A549 (cell line): Measurements from ENCODE around the gene HCN2. TPM values are rescaled to one million over a fixed set of nuclear protein-coding genes. Genes with fewer than 3 reads are reported as not detected.
A peak's percentile ranks its signal among the peaks of the same experiment; 100 is the strongest.

Experiments
- ATAC-seq, 2 experiments: fragments of 200-7000 bp in 1 of 2; fragments of >200 bp in 1 of 2; cut with Nextera tagmentation in 1 of 2; cut with Tn5 transposase in 1 of 2; 3 replicates each; pipeline versions ENCODE4 v1.8.0 to v1.9.1; 2018 to 2020; ENCODE audit warnings: mild to moderate bottlenecking in 1 of 2, moderate library complexity in 1 of 2
- CTCF ChIA-PET: fragments of 300-600 bp; sonication (Branson Sonifier 250); formaldehyde crosslinking; extraction: SDS; loops from one replicate; lab custom pipeline; 2021; ENCODE audit warnings: antibody characterized with exemption, inconsistent platforms; lab: Yijun Ruan, JAX
- POLR2A ChIA-PET: fragments of 350-600 bp; formaldehyde crosslinking; extraction: SDS; loops from one replicate; lab custom pipeline; 2021; ENCODE audit warnings: antibody characterized with exemption, inconsistent platforms; lab: Yijun Ruan, JAX
- DNase-seq, 2 experiments: peaks; one replicate each; pipeline versions ENCODE4 v3.0.0 to v3.0.0-alpha.2; 2011 to 2016; ENCODE audit warnings: low read depth in 1 of 2, low spot score in 1 of 2
- FAIRE-seq: peaks from 2 replicates; lab custom pipeline; 2011; peaks lifted over from hg19 to GRCh38; lab: Jason Lieb, UNC
- H3K27ac ChIP-seq, 2 experiments: fragments of >200 bp; sonication (Bioruptor Twin); formaldehyde crosslinking; 3 replicates each; pipeline ENCODE4 v1.5.1; 2016 to 2017
- H3K4me1 ChIP-seq: fragments of >200 bp; sonication (Bioruptor Twin); formaldehyde crosslinking; 3 replicates; pipeline ENCODE4 v1.6.1; 2016
- H3K4me2 ChIP-seq: fragments of >200 bp; sonication (Bioruptor Twin); formaldehyde crosslinking; 3 replicates; pipeline ENCODE4 v1.6.1; 2016
- H3K4me3 ChIP-seq: fragments of >200 bp; sonication (Bioruptor Twin); formaldehyde crosslinking; 3 replicates; pipeline ENCODE4 v1.5.1; 2016
- H3K9me3 ChIP-seq: fragments of >200 bp; sonication (Bioruptor Twin); formaldehyde crosslinking; 3 replicates; pipeline ENCODE4 v1.6.1; 2016
- CBX2 ChIP-seq: fragments of 200-600 bp; sonication (generic); IDR thresholded peaks from 2 replicates; pipeline ENCODE4 v1.6.1; 2016; ENCODE audit warnings: low read depth, mild to moderate bottlenecking, borderline replicate concordance
- CEBPB ChIP-seq, 2 experiments: fragments of >200 bp in 1 of 2; sonication (Bioruptor Twin) in 1 of 2; formaldehyde crosslinking in 1 of 2; IDR thresholded peaks; 2 replicates each; pipeline ENCODE4 v1.6.1; 2012 to 2016
- CHD2 ChIP-seq: fragments of 150-350 bp; IDR thresholded peaks from 2 replicates; pipeline ENCODE4 v1.6.1; 2014; ENCODE audit warnings: low read length; ENCODE audit not compliant: partially characterized antibody
- CHD4 ChIP-seq: fragments of 200-600 bp; sonication (generic); IDR thresholded peaks from 2 replicates; pipeline ENCODE4 v1.6.1; 2016; ENCODE audit warnings: antibody characterized with exemption, mild to moderate bottlenecking, borderline replicate concordance
- E2F6 ChIP-seq: IDR thresholded peaks from 2 replicates; pipeline ENCODE4 v1.6.1; 2012; ENCODE audit warnings: low read depth, borderline replicate concordance
- FOSB ChIP-seq: fragments of 250-450 bp; sonication (Bioruptor Pico); IDR thresholded peaks from 2 replicates; pipeline ENCODE4 v1.5.0; 2020; ENCODE audit warnings: mild to moderate bottlenecking, moderate library complexity
- HDAC2 ChIP-seq: fragments of 200-600 bp; sonication (generic); IDR thresholded peaks from 2 replicates; pipeline ENCODE4 v1.6.1; 2016
- HES2 ChIP-seq: fragments of >200 bp; sonication (Bioruptor Twin); formaldehyde crosslinking; IDR thresholded peaks from 2 replicates; pipeline ENCODE4 v1.6.1; 2016
- HEYL ChIP-seq: fragments of 250-450 bp; sonication (Bioruptor Pico); IDR thresholded peaks from 2 replicates; pipeline ENCODE4 v1.8.0; 2021; ENCODE audit warnings: mild to moderate bottlenecking, moderate library complexity
- JUN ChIP-seq, 2 experiments: fragments of >200 bp; sonication (Bioruptor Twin); formaldehyde crosslinking; IDR thresholded peaks; 2 replicates in 1 of 2; 3 replicates in 1 of 2; pipeline ENCODE4 v1.6.1; 2016 to 2017
- KDM1A ChIP-seq: fragments of 200-600 bp; sonication (generic); IDR thresholded peaks from 2 replicates; pipeline ENCODE4 v1.6.1; 2016; ENCODE audit warnings: low read depth, mild to moderate bottlenecking
- MAX ChIP-seq: IDR thresholded peaks from 2 replicates; pipeline ENCODE4 v1.6.1; 2012
- MAZ ChIP-seq: fragments of 150-350 bp; IDR thresholded peaks from 2 replicates; pipeline ENCODE4 v1.6.1; 2014; ENCODE audit warnings: antibody characterized with exemption, low read depth, low read length, borderline replicate concordance
- NR3C1 ChIP-seq: fragments of >200 bp; sonication (Bioruptor Twin); formaldehyde crosslinking; IDR thresholded peaks from 3 replicates; pipeline ENCODE4 v1.6.1; 2017
- POLR2A ChIP-seq: IDR thresholded peaks from 2 replicates; pipeline ENCODE4 v1.6.1; 2012; ENCODE audit warnings: mild to moderate bottlenecking, low read length
- POLR2AphosphoS2 ChIP-seq: conservative IDR thresholded peaks from 2 replicates; pipeline ENCODE4 v1.6.1; 2012; ENCODE audit warnings: low read length, improper control_type of control experiment, inconsistent platforms
- RAD21 ChIP-seq, 2 experiments: fragments of >200 bp in 1 of 2; sonication (Bioruptor Twin) in 1 of 2; formaldehyde crosslinking in 1 of 2; IDR thresholded peaks in 1 of 2; conservative IDR thresholded peaks in 1 of 2; 2 replicates in 1 of 2; 3 replicates in 1 of 2; pipeline ENCODE4 v1.6.1; 2012 to 2018; ENCODE audit warnings: inconsistent platforms in 1 of 2
- RARB ChIP-seq: fragments of 250-450 bp; sonication (Bioruptor Pico); IDR thresholded peaks from 2 replicates; pipeline ENCODE4 v1.8.0; 2021; ENCODE audit warnings: mild to moderate bottlenecking, moderate library complexity
- RCOR1 ChIP-seq: fragments of 150-350 bp; IDR thresholded peaks from 2 replicates; pipeline ENCODE4 v1.6.1; 2014; ENCODE audit warnings: antibody characterized with exemption, low read length, low read depth
- RNF2 ChIP-seq: fragments of 200-600 bp; sonication (generic); IDR thresholded peaks from 2 replicates; pipeline ENCODE4 v1.6.1; 2016; ENCODE audit warnings: low read depth, mild to moderate bottlenecking, antibody characterized with exemption, moderate library complexity, borderline replicate concordance
- SMC3 ChIP-seq: fragments of >200 bp; sonication (Bioruptor Twin); formaldehyde crosslinking; IDR thresholded peaks from 3 replicates; pipeline ENCODE4 v1.6.1; 2018; ENCODE audit warnings: inconsistent platforms
- ZC3H11A ChIP-seq: fragments of 450-650 bp; IDR thresholded peaks from 2 replicates; pipeline ENCODE4 v1.6.1; 2014; ENCODE audit warnings: antibody characterized with exemption, mild to moderate bottlenecking
- ZFP36 ChIP-seq: fragments of 450-650 bp; IDR thresholded peaks from 2 replicates; pipeline ENCODE4 v1.6.1; 2014; ENCODE audit warnings: borderline replicate concordance; ENCODE audit not compliant: partially characterized antibody
- WGBS: methylation state at CpG from one replicate; pipeline ENCODE4 v1.1.6; 2017; ENCODE audit errors: missing lambda C conversion rate; 5-methylcytosine and 5-hydroxymethylcytosine counted together
- polyA plus RNA-seq, 4 experiments: library from polyadenylated mRNA; depleted of rRNA in 3 of 4; stranded (reverse); fragments of >200 nt; fragmentation: RNase III in 1 of 4; extraction: RNeasy Plus Mini Kit Qiagen cat#74134 plus additional on column Dnase treatment in 1 of 4; gene quantifications; 2 replicates in 3 of 4; 3 replicates in 1 of 4; pipeline ENCODE4 v1.2.3, GENCODE V29; 2011 to 2017
- TF ChIP-seq, protein P1 (sequence below): fragments of 200-600 bp; sonication (generic); IDR thresholded peaks from 2 replicates; pipeline ENCODE4 v1.6.1; 2016; ENCODE audit warnings: antibody characterized with exemption, mild to moderate bottlenecking, moderate library complexity
- TF ChIP-seq, protein P2 (sequence below): fragments of 150-350 bp; IDR thresholded peaks from 2 replicates; pipeline ENCODE4 v1.6.1; 2014; ENCODE audit warnings: low read depth, mild to moderate bottlenecking, low read length
- TF ChIP-seq, protein P3 (sequence below): fragments of >200 bp; sonication (Bioruptor Twin); formaldehyde crosslinking; IDR thresholded peaks from 3 replicates; pipeline ENCODE4 v1.6.1; 2016
- TF ChIP-seq, protein P4 (sequence below): IDR thresholded peaks from 2 replicates; pipeline ENCODE4 v1.6.1; 2012

The HCN2 gene
- polyA plus RNA-seq, 2 of the 4 experiments (the other 2 are of a cell fraction), result 2.7 to 23.2 TPM

GRCh38 chr19:632579-633067, 42.9 kb downstream of the HCN2 start:
- DNase-seq (peak; percentile 58 to 66), FAIRE-seq (no peak), ATAC-seq (peak; percentile 81 to 86)
- CTCF ChIA-PET, result interaction anchor here (0.7 to 3.7 kb wide), 4 partner anchors 44 to 343 kb away, joined by 3 to 13 read pairs (median 5); no protein-coding TSS in a partner anchor
- WGBS, result 0% methylated on average over 2 of the region's 35 CpGs
- Histone ChIP-seq H3K4me2 (peak overlapping the region; percentile 98), H3K27ac (peak overlapping the region; percentile 94 to 97), H3K9me3 (no peaks in the 10 kb centered on the region)
- TF ChIP-seq RCOR1 (no peak), MAX (peak; percentile 60; the same call in 1 of the 2 replicates), POLR2A (peak; percentile 49)
- TF ChIP-seq, all 56 proteins: peak for 2
- peaks cover 25% of the 10 kb centered on the region for H3K4me1 ChIP-seq
- POLR2A ChIA-PET, result interaction anchor here (1.1 kb wide), 1 partner anchor 57 kb away, joined by 7 read pairs; no protein-coding TSS in a partner anchor
- peak overlapping the region; percentile 91 for H3K4me3 ChIP-seq

- DNase-seq (peak; percentile 97 to 99), ATAC-seq (peak; percentile 90), FAIRE-seq (no peak)
- 2% methylated on average over 38 of the region's 67 CpGs for WGBS
- Histone ChIP-seq H3K4me2 (peak within 1 kb of the TSS; percentile 98), H3K27ac (peak within 1 kb of the TSS; percentile 94 to 97), H3K4me1 (peaks cover 25% of the 10 kb centered on the region), H3K9me3 (no peaks in the 10 kb centered on the region), H3K4me3 (peak within 1 kb of the TSS; percentile 91)
- CTCF ChIA-PET, result interaction anchor here (1.1 to 3.7 kb wide), 4 partner anchors 45 to 83 kb away, joined by 3 to 13 read pairs (median 5); no protein-coding TSS in a partner anchor
- POLR2A ChIA-PET, result interaction anchor here (1.0 to 1.1 kb wide), 4 partner anchors 10 to 127 kb away, joined by 3 to 7 read pairs (median 5); no protein-coding TSS in a partner anchor
- peak; percentile 82 for TF ChIP-seq E2F6
- no peak for TF ChIP-seq ZC3H11A
- TF ChIP-seq RCOR1, result no peak
- no peak for TF ChIP-seq CEBPB (IDR thresholded peaks at IDR 0.05)
- TF ChIP-seq HES2, result no peak
- no peak for TF ChIP-seq MAZ
- no peak for TF ChIP-seq CHD4
- TF ChIP-seq, protein P1, sequence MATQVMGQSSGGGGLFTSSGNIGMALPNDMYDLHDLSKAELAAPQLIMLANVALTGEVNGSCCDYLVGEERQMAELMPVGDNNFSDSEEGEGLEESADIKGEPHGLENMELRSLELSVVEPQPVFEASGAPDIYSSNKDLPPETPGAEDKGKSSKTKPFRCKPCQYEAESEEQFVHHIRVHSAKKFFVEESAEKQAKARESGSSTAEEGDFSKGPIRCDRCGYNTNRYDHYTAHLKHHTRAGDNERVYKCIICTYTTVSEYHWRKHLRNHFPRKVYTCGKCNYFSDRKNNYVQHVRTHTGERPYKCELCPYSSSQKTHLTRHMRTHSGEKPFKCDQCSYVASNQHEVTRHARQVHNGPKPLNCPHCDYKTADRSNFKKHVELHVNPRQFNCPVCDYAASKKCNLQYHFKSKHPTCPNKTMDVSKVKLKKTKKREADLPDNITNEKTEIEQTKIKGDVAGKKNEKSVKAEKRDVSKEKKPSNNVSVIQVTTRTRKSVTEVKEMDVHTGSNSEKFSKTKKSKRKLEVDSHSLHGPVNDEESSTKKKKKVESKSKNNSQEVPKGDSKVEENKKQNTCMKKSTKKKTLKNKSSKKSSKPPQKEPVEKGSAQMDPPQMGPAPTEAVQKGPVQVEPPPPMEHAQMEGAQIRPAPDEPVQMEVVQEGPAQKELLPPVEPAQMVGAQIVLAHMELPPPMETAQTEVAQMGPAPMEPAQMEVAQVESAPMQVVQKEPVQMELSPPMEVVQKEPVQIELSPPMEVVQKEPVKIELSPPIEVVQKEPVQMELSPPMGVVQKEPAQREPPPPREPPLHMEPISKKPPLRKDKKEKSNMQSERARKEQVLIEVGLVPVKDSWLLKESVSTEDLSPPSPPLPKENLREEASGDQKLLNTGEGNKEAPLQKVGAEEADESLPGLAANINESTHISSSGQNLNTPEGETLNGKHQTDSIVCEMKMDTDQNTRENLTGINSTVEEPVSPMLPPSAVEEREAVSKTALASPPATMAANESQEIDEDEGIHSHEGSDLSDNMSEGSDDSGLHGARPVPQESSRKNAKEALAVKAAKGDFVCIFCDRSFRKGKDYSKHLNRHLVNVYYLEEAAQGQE, result no peak
- no peak for TF ChIP-seq ZFP36
- TF ChIP-seq HDAC2, result no peak
- TF ChIP-seq, protein P2, sequence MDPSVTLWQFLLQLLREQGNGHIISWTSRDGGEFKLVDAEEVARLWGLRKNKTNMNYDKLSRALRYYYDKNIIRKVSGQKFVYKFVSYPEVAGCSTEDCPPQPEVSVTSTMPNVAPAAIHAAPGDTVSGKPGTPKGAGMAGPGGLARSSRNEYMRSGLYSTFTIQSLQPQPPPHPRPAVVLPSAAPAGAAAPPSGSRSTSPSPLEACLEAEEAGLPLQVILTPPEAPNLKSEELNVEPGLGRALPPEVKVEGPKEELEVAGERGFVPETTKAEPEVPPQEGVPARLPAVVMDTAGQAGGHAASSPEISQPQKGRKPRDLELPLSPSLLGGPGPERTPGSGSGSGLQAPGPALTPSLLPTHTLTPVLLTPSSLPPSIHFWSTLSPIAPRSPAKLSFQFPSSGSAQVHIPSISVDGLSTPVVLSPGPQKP, result no peak
- no peak for TF ChIP-seq RAD21 (conservative IDR thresholded peaks at IDR 0.05 in 1 of 2, IDR thresholded peaks at IDR 0.05 in 1 of 2)
- TF ChIP-seq JUN (IDR thresholded peaks at IDR 0.05), result peak; percentile 49 to 51; a peak in 3 of 5 replicates
- no peak for TF ChIP-seq RARB (CRISPR knock-in tag)
- no peak for TF ChIP-seq NR3C1
- TF ChIP-seq CBX2, result no peak
- TF ChIP-seq CHD2, result no peak
- no peak for TF ChIP-seq KDM1A
- TF ChIP-seq POLR2AphosphoS2, result no peak
- no peak for TF ChIP-seq SMC3
- TF ChIP-seq, protein P3, sequence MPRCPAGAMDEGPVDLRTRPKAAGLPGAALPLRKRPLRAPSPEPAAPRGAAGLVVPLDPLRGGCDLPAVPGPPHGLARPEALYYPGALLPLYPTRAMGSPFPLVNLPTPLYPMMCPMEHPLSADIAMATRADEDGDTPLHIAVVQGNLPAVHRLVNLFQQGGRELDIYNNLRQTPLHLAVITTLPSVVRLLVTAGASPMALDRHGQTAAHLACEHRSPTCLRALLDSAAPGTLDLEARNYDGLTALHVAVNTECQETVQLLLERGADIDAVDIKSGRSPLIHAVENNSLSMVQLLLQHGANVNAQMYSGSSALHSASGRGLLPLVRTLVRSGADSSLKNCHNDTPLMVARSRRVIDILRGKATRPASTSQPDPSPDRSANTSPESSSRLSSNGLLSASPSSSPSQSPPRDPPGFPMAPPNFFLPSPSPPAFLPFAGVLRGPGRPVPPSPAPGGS, result peak; percentile 19; the same call in 1 of the 3 replicates
- TF ChIP-seq POLR2A, result peak; percentile 45; the same call in 1 of the 2 replicates
- TF ChIP-seq HEYL (CRISPR knock-in tag), result no peak
- TF ChIP-seq RNF2, result peak; percentile 87; the same call in 1 of the 2 replicates
- TF ChIP-seq, protein P4, sequence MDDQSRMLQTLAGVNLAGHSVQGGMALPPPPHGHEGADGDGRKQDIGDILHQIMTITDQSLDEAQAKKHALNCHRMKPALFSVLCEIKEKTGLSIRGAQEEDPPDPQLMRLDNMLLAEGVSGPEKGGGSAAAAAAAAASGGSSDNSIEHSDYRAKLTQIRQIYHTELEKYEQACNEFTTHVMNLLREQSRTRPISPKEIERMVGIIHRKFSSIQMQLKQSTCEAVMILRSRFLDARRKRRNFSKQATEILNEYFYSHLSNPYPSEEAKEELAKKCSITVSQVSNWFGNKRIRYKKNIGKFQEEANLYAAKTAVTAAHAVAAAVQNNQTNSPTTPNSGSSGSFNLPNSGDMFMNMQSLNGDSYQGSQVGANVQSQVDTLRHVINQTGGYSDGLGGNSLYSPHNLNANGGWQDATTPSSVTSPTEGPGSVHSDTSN, result peak; percentile 79
- no peak for TF ChIP-seq FOSB (CRISPR knock-in tag)
Measured at GRCh38 chr19:633068-633785, 43.5 kb downstream of the HCN2 start, which contains the start of gene POLRMT. Gene POLRMT (minus strand): TSS chr19:633537. CDS start chr19:633512, 25 bp downstream.
